Measurements from ENCODE around the gene TMPRSS6. TPM values are rescaled to one million over a fixed set of nuclear protein-coding genes. Genes with fewer than 3 reads are reported as not detected.

Gene TMPRSS6
- total RNA-seq, 1 experiment from 2014 or later = 0.04 TPM

GRCh38 chr22:37047006-37047405 lies 62.5 kb downstream of the TMPRSS6 start:
- no peaks in the 10 kb centered on the region for H3K9me2 ChIP-seq (replicated peaks; ENCODE audit: low read length)
- H3K9me3 ChIP-seq (ENCODE audit: low read length) = no peaks in the 10 kb centered on the region
- ChIA-PET POLR2A (ENCODE audit: unreplicated experiment) (no interaction called here), CTCF (no interaction called here)
- H3F3A ChIP-seq (ENCODE audit: low read length, unreplicated experiment) = no peaks in the 10 kb centered on the region
- H2AFZ ChIP-seq (ENCODE audit: low read length) = no peak overlapping the region
- TF ChIP-seq CTCF (conservative IDR thresholded peaks at IDR 0.05; ENCODE audit: low read depth, low read length) (no peak), EZH2 (IDR thresholded peaks at IDR 0.05; ENCODE audit: low read length, unreplicated experiment) (no peak)
- H4K20me1 ChIP-seq (ENCODE audit: low read length) = no peaks in the 10 kb centered on the region
- peaks cover 9% of the 10 kb centered on the region for H3K4me1 ChIP-seq (ENCODE audit: insufficient read depth, low read length)
- no peaks in the 10 kb centered on the region for H3K27me3 ChIP-seq (ENCODE audit: low read length)
- H3K9ac ChIP-seq (ENCODE audit: low read length) = no peak overlapping the region
- no peak overlapping the region for H3K4me3 ChIP-seq (ENCODE audit: low read length)
- intact Hi-C loops (cut with micrococcal nuclease) = no loop called here
- no peaks in the 10 kb centered on the region for H3K36me3 ChIP-seq (ENCODE audit: low read depth, low read length)
- no peak for ATAC-seq
- no TSS peak for BruUV-seq (replicated peaks)
- no peak overlapping the region for H3K4me2 ChIP-seq (ENCODE audit: low read length)
- no peak overlapping the region for H3K27ac ChIP-seq (ENCODE audit: low read length)
- no peaks in the 10 kb centered on the region for H3K79me2 ChIP-seq (ENCODE audit: low read length)
- DNase-seq = no peak

GRCh38 chr22:37046589-37046988 lies 62.9 kb downstream of the TMPRSS6 start:
- H2AFZ ChIP-seq (ENCODE audit: low read length) = no peak overlapping the region
- BruUV-seq (replicated peaks) = no TSS peak
- CTCF ChIA-PET = no interaction called here
- POLR2A ChIA-PET (ENCODE audit: unreplicated experiment) = no interaction called here
- no peaks in the 10 kb centered on the region for H3K9me3 ChIP-seq (ENCODE audit: low read length)
- no peak overlapping the region for H3K27ac ChIP-seq (ENCODE audit: low read length)
- intact Hi-C loops (cut with micrococcal nuclease) = no loop called here
- no peaks in the 10 kb centered on the region for H3K27me3 ChIP-seq (ENCODE audit: low read length)
- no peaks in the 10 kb centered on the region for H3K36me3 ChIP-seq (ENCODE audit: low read depth, low read length)
- no peak overlapping the region for H3K4me3 ChIP-seq (ENCODE audit: low read length)
- H3K4me1 ChIP-seq (ENCODE audit: insufficient read depth, low read length) = peaks cover 9% of the 10 kb centered on the region
- no peak for TF ChIP-seq EZH2 (IDR thresholded peaks at IDR 0.05; ENCODE audit: low read length, unreplicated experiment)
- no peak for TF ChIP-seq CTCF (conservative IDR thresholded peaks at IDR 0.05; ENCODE audit: low read depth, low read length)
- no peak for TF ChIP-seq EZH2phosphoT487 (IDR thresholded peaks at IDR 0.05; ENCODE audit: borderline replicate concordance, low read length)
- DNase-seq (no peak), ATAC-seq (no peak)
- no peak overlapping the region for H3K9ac ChIP-seq (ENCODE audit: low read length)
- no peaks in the 10 kb centered on the region for H3K79me2 ChIP-seq (ENCODE audit: low read length)
- no peaks in the 10 kb centered on the region for H3F3A ChIP-seq (ENCODE audit: low read length, unreplicated experiment)
- H3K9me2 ChIP-seq (replicated peaks; ENCODE audit: low read length) = no peaks in the 10 kb centered on the region
- H4K20me1 ChIP-seq (ENCODE audit: low read length) = no peaks in the 10 kb centered on the region
- no peak overlapping the region for H3K4me2 ChIP-seq (ENCODE audit: low read length)

- Histone ChIP-seq H3K79me2 (ENCODE audit: low read length) (no peaks in the 10 kb centered on the region), H2AFZ (ENCODE audit: low read length) (no peak overlapping the region), H3F3A (ENCODE audit: low read length, unreplicated experiment) (no peaks in the 10 kb centered on the region), H3K4me1 (ENCODE audit: insufficient read depth, low read length) (peaks cover 13% of the 10 kb centered on the region), H3K9ac (ENCODE audit: low read length) (no peak overlapping the region), H3K36me3 (ENCODE audit: low read depth, low read length) (no peaks in the 10 kb centered on the region), H3K27ac (ENCODE audit: low read length) (no peak overlapping the region), H3K9me2 (replicated peaks; ENCODE audit: low read length) (no peaks in the 10 kb centered on the region), H3K9me3 (ENCODE audit: low read length) (no peaks in the 10 kb centered on the region), H3K27me3 (ENCODE audit: low read length) (no peaks in the 10 kb centered on the region), H4K20me1 (ENCODE audit: low read length) (no peaks in the 10 kb centered on the region), H3K4me3 (ENCODE audit: low read length) (no peak overlapping the region), H3K4me2 (ENCODE audit: low read length) (no peak overlapping the region)
- intact Hi-C loops (cut with micrococcal nuclease) = no loop called here
- ATAC-seq (no peak), DNase-seq (peak; percentile 18)
- CTCF ChIA-PET = no interaction called here
- POLR2A ChIA-PET (ENCODE audit: unreplicated experiment) = no interaction called here
- BruUV-seq (replicated peaks) = no TSS peak
- peak; percentile 53 for TF ChIP-seq CTCF (conservative IDR thresholded peaks at IDR 0.05; ENCODE audit: low read depth, low read length)
- TF ChIP-seq EZH2 (IDR thresholded peaks at IDR 0.05; ENCODE audit: low read length, unreplicated experiment) = no peak
These were observed 63.6 kb downstream of the TMPRSS6 start for GRCh38 chr22:37045958-37046357.
